Measurements from ENCODE around the gene TCERG1L. TPM values are rescaled to one million over a fixed set of nuclear protein-coding genes. Genes with fewer than 3 reads are reported as not detected.

Gene TCERG1L
- total RNA-seq, 1 donor from 2014 or later = 0.07 TPM

- no peak for DNase-seq (ENCODE audit: low spot score)
- intact Hi-C loops (cut with micrococcal nuclease) = no loop called here
- H3K27me3 Mint-ChIP-seq (ENCODE audit: low read depth) = no peaks in the 10 kb centered on the region
- H3K9me3 Mint-ChIP-seq = no peaks in the 10 kb centered on the region
- no peak overlapping the region for H3K27ac Mint-ChIP-seq
- no peaks in the 10 kb centered on the region for H3K4me1 Mint-ChIP-seq (ENCODE audit: low read depth)
- H3K4me3 Mint-ChIP-seq (ENCODE audit: low read depth) = no peak overlapping the region
- no peaks in the 10 kb centered on the region for H3K36me3 Mint-ChIP-seq (ENCODE audit: low read depth)
Observed at GRCh38 chr10:131198843-131199242, 112.7 kb downstream of the TCERG1L start.

GRCh38 chr10:131198401-131198800 lies 113.1 kb downstream of the TCERG1L start:
- H3K36me3 Mint-ChIP-seq (ENCODE audit: low read depth) = no peaks in the 10 kb centered on the region
- no peak overlapping the region for H3K4me3 Mint-ChIP-seq (ENCODE audit: low read depth)
- DNase-seq (ENCODE audit: low spot score) = no peak
- no peaks in the 10 kb centered on the region for H3K4me1 Mint-ChIP-seq (ENCODE audit: low read depth)
- H3K9me3 Mint-ChIP-seq = no peaks in the 10 kb centered on the region
- H3K27me3 Mint-ChIP-seq (ENCODE audit: low read depth) = no peaks in the 10 kb centered on the region
- intact Hi-C loops (cut with micrococcal nuclease) = no loop called here
- H3K27ac Mint-ChIP-seq = no peak overlapping the region

- Mint-ChIP-seq H3K9me3 (no peaks in the 10 kb centered on the region), H3K36me3 (ENCODE audit: low read depth) (no peaks in the 10 kb centered on the region), H3K27me3 (ENCODE audit: low read depth) (no peaks in the 10 kb centered on the region), H3K27ac (no peak overlapping the region), H3K4me1 (ENCODE audit: low read depth) (no peaks in the 10 kb centered on the region), H3K4me3 (ENCODE audit: low read depth) (no peak overlapping the region)
- no peak for DNase-seq (ENCODE audit: low spot score)
- intact Hi-C loops (cut with micrococcal nuclease) = no loop called here
Observed at GRCh38 chr10:131196176-131196885, 115.2 kb downstream of the TCERG1L start.

- Mint-ChIP-seq H3K27ac (no peak overlapping the region), H3K4me1 (ENCODE audit: low read depth) (no peaks in the 10 kb centered on the region), H3K36me3 (ENCODE audit: low read depth) (no peaks in the 10 kb centered on the region), H3K27me3 (ENCODE audit: low read depth) (no peaks in the 10 kb centered on the region), H3K4me3 (ENCODE audit: low read depth) (no peak overlapping the region), H3K9me3 (no peaks in the 10 kb centered on the region)
- intact Hi-C loops (cut with micrococcal nuclease) = no loop called here
- no peak for DNase-seq (ENCODE audit: low spot score)
Observed at GRCh38 chr10:131195558-131196159, 115.9 kb downstream of the TCERG1L start.

- H3K9me3 Mint-ChIP-seq = no peaks in the 10 kb centered on the region
- H3K27me3 Mint-ChIP-seq (ENCODE audit: low read depth) = no peaks in the 10 kb centered on the region
- intact Hi-C loops (cut with micrococcal nuclease) = no loop called here
- no peak for DNase-seq (ENCODE audit: low spot score)
- no peak overlapping the region for H3K27ac Mint-ChIP-seq
- no peaks in the 10 kb centered on the region for H3K4me1 Mint-ChIP-seq (ENCODE audit: low read depth)
- no peak overlapping the region for H3K4me3 Mint-ChIP-seq (ENCODE audit: low read depth)
- no peaks in the 10 kb centered on the region for H3K36me3 Mint-ChIP-seq (ENCODE audit: low read depth)
Observed at GRCh38 chr10:131195116-131195515, 116.4 kb downstream of the TCERG1L start.

GRCh38 chr10:131193923-131194322 lies 117.6 kb downstream of the TCERG1L start:
- Mint-ChIP-seq H3K27ac (no peak overlapping the region), H3K4me1 (ENCODE audit: low read depth) (no peaks in the 10 kb centered on the region), H3K9me3 (no peaks in the 10 kb centered on the region), H3K36me3 (ENCODE audit: low read depth) (no peaks in the 10 kb centered on the region), H3K4me3 (ENCODE audit: low read depth) (no peak overlapping the region), H3K27me3 (ENCODE audit: low read depth) (no peaks in the 10 kb centered on the region)
- no peak for DNase-seq (ENCODE audit: low spot score)
- intact Hi-C loops (cut with micrococcal nuclease) = no loop called here

GRCh38 chr10:131188494-131188893 lies 123.0 kb downstream of the TCERG1L start:
- H3K4me3 Mint-ChIP-seq (ENCODE audit: low read depth) = no peak overlapping the region
- H3K4me1 Mint-ChIP-seq (ENCODE audit: low read depth) = no peaks in the 10 kb centered on the region
- intact Hi-C loops (cut with micrococcal nuclease) = no loop called here
- no peaks in the 10 kb centered on the region for H3K27me3 Mint-ChIP-seq (ENCODE audit: low read depth)
- no peaks in the 10 kb centered on the region for H3K9me3 Mint-ChIP-seq
- DNase-seq (ENCODE audit: low spot score) = no peak
- H3K27ac Mint-ChIP-seq = no peak overlapping the region
- H3K36me3 Mint-ChIP-seq (ENCODE audit: low read depth) = no peaks in the 10 kb centered on the region

GRCh38 chr10:131187926-131188325 lies 123.6 kb downstream of the TCERG1L start:
- no peak overlapping the region for H3K27ac Mint-ChIP-seq
- H3K9me3 Mint-ChIP-seq = no peaks in the 10 kb centered on the region
- no peaks in the 10 kb centered on the region for H3K36me3 Mint-ChIP-seq (ENCODE audit: low read depth)
- no peaks in the 10 kb centered on the region for H3K4me1 Mint-ChIP-seq (ENCODE audit: low read depth)
- no peak for DNase-seq (ENCODE audit: low spot score)
- H3K4me3 Mint-ChIP-seq (ENCODE audit: low read depth) = no peak overlapping the region
- intact Hi-C loops (cut with micrococcal nuclease) = no loop called here
- H3K27me3 Mint-ChIP-seq (ENCODE audit: low read depth) = no peaks in the 10 kb centered on the region

- Mint-ChIP-seq H3K27ac (no peak overlapping the region), H3K4me3 (ENCODE audit: low read depth) (no peak overlapping the region), H3K27me3 (ENCODE audit: low read depth) (no peaks in the 10 kb centered on the region), H3K9me3 (no peaks in the 10 kb centered on the region), H3K36me3 (ENCODE audit: low read depth) (no peaks in the 10 kb centered on the region), H3K4me1 (ENCODE audit: low read depth) (no peaks in the 10 kb centered on the region)
- no peak for DNase-seq (ENCODE audit: low spot score)
- intact Hi-C loops (cut with micrococcal nuclease) = no loop called here
Observed at GRCh38 chr10:131187274-131187673, 124.2 kb downstream of the TCERG1L start.

GRCh38 chr10:131186547-131187253 lies 124.8 kb downstream of the TCERG1L start:
- no peak overlapping the region for H3K27ac Mint-ChIP-seq
- no peaks in the 10 kb centered on the region for H3K9me3 Mint-ChIP-seq
- H3K4me1 Mint-ChIP-seq (ENCODE audit: low read depth) = no peaks in the 10 kb centered on the region
- H3K27me3 Mint-ChIP-seq (ENCODE audit: low read depth) = no peaks in the 10 kb centered on the region
- DNase-seq (ENCODE audit: low spot score) = no peak
- no peaks in the 10 kb centered on the region for H3K36me3 Mint-ChIP-seq (ENCODE audit: low read depth)
- no peak overlapping the region for H3K4me3 Mint-ChIP-seq (ENCODE audit: low read depth)
- intact Hi-C loops (cut with micrococcal nuclease) = no loop called here

GRCh38 chr10:131184503-131184902 lies 127.0 kb downstream of the TCERG1L start:
- H3K9me3 Mint-ChIP-seq = no peaks in the 10 kb centered on the region
- no peaks in the 10 kb centered on the region for H3K4me1 Mint-ChIP-seq (ENCODE audit: low read depth)
- no peaks in the 10 kb centered on the region for H3K27me3 Mint-ChIP-seq (ENCODE audit: low read depth)
- no peak overlapping the region for H3K27ac Mint-ChIP-seq
- no peak overlapping the region for H3K4me3 Mint-ChIP-seq (ENCODE audit: low read depth)
- no peak for DNase-seq (ENCODE audit: low spot score)
- intact Hi-C loops (cut with micrococcal nuclease) = no loop called here
- no peaks in the 10 kb centered on the region for H3K36me3 Mint-ChIP-seq (ENCODE audit: low read depth)

- H3K4me3 Mint-ChIP-seq (ENCODE audit: low read depth) = no peak overlapping the region
- H3K27ac Mint-ChIP-seq = no peak overlapping the region
- intact Hi-C loops (cut with micrococcal nuclease) = no loop called here
- no peak for DNase-seq (ENCODE audit: low spot score)
- H3K27me3 Mint-ChIP-seq (ENCODE audit: low read depth) = no peaks in the 10 kb centered on the region
- no peaks in the 10 kb centered on the region for H3K4me1 Mint-ChIP-seq (ENCODE audit: low read depth)
- H3K9me3 Mint-ChIP-seq = no peaks in the 10 kb centered on the region
- no peaks in the 10 kb centered on the region for H3K36me3 Mint-ChIP-seq (ENCODE audit: low read depth)
Observed at GRCh38 chr10:131183546-131184045, 127.9 kb downstream of the TCERG1L start.

- peak; percentile 2 for DNase-seq (ENCODE audit: low spot score)
- no peak overlapping the region for H3K27ac Mint-ChIP-seq
- intact Hi-C loops (cut with micrococcal nuclease) = no loop called here
- no peaks in the 10 kb centered on the region for H3K27me3 Mint-ChIP-seq (ENCODE audit: low read depth)
- no peaks in the 10 kb centered on the region for H3K4me1 Mint-ChIP-seq (ENCODE audit: low read depth)
- no peak overlapping the region for H3K4me3 Mint-ChIP-seq (ENCODE audit: low read depth)
- no peaks in the 10 kb centered on the region for H3K36me3 Mint-ChIP-seq (ENCODE audit: low read depth)
- no peaks in the 10 kb centered on the region for H3K9me3 Mint-ChIP-seq
Observed at GRCh38 chr10:131181456-131181855, 130.1 kb downstream of the TCERG1L start.

Measured in activated T-helper 2 cell treated with anti-CD3 and anti-CD28 coated beads, Interferon-gamma antibody, Interleukin-2, Interleukin-4, amounts not matched to agents 10 μg/mL and 5 μg/mL and 100 μg/mL, durations not matched to agents 14 hours and 24 hours and 36 hours (primary cell).